GDM1 (cell line): ENCODE results near the gene IQCE.

Experiments used
- DNase-seq: peaks from one replicate; lab custom pipeline; 2025; lab: John Stamatoyannopoulos, UW

IQCE gene

GRCh38 chr7:2558629-2559282, at the start of gene IQCE:
Gene IQCE (plus strand): TSS chr7:2558979. CDS start chr7:2559182, 203 bp downstream.
- DNase-seq, result peak; percentile 83

GRCh38 chr7:2509298-2509906, 49.4 kb upstream of the IQCE start:
- no peak for DNase-seq

- no peak for DNase-seq
Observed at GRCh38 chr7:2510130-2510776, 48.5 kb upstream of the IQCE start.

GRCh38 chr7:2510909-2511768, 47.6 kb upstream of the IQCE start:
- peak; percentile 85 for DNase-seq

GRCh38 chr7:2511769-2512168, 47.0 kb upstream of the IQCE start:
- DNase-seq, result no peak

GRCh38 chr7:2512179-2512661, 46.6 kb upstream of the IQCE start:
- no peak for DNase-seq

- no peak for DNase-seq
Observed at GRCh38 chr7:2512713-2513112, 46.1 kb upstream of the IQCE start.

- no peak for DNase-seq
Observed at GRCh38 chr7:2513702-2514101, 45.1 kb upstream of the IQCE start.

- DNase-seq, result no peak
Observed at GRCh38 chr7:2514473-2515423, 44.0 kb upstream of the IQCE start.

GRCh38 chr7:2515424-2516193, 43.2 kb upstream of the IQCE start:
- DNase-seq, result no peak

GRCh38 chr7:2516194-2516555, 42.6 kb upstream of the IQCE start:
- no peak for DNase-seq

- no peak for DNase-seq
Observed at GRCh38 chr7:2517026-2517425, 41.8 kb upstream of the IQCE start.

GRCh38 chr7:2517678-2518507, 40.9 kb upstream of the IQCE start:
- no peak for DNase-seq

GRCh38 chr7:2518737-2519118, 40.1 kb upstream of the IQCE start:
- DNase-seq, result no peak

- DNase-seq, result peak; percentile 95
Observed at GRCh38 chr7:2519119-2519930, 39.5 kb upstream of the IQCE start, which contains the start of gene LFNG. Gene LFNG (plus strand): TSS chr7:2519774. CDS start chr7:2519862, 88 bp downstream.

GRCh38 chr7:2520131-2520760, 38.5 kb upstream of the IQCE start:
- DNase-seq, result no peak

- DNase-seq, result no peak
Observed at GRCh38 chr7:2520761-2521290, 38.0 kb upstream of the IQCE start.

- DNase-seq, result no peak
Observed at GRCh38 chr7:2521341-2521745, 37.4 kb upstream of the IQCE start.
